A549 (cell line): ENCODE measurements around the gene FBXO47.

Experiments
- CTCF ChIP-seq: fragments of >200 bp; sonication (Bioruptor Twin); formaldehyde crosslinking; IDR thresholded peaks from 3 replicates; pipeline ENCODE4 v1.5.1; 2016
- POLR2A ChIP-seq: IDR thresholded peaks from 2 replicates; pipeline ENCODE4 v1.6.1; 2012; ENCODE audit warnings: mild to moderate bottlenecking, low read length
- ZFP36 ChIP-seq: fragments of 450-650 bp; IDR thresholded peaks from 2 replicates; pipeline ENCODE4 v1.6.1; 2014; ENCODE audit warnings: borderline replicate concordance; ENCODE audit not compliant: partially characterized antibody

DNA sequence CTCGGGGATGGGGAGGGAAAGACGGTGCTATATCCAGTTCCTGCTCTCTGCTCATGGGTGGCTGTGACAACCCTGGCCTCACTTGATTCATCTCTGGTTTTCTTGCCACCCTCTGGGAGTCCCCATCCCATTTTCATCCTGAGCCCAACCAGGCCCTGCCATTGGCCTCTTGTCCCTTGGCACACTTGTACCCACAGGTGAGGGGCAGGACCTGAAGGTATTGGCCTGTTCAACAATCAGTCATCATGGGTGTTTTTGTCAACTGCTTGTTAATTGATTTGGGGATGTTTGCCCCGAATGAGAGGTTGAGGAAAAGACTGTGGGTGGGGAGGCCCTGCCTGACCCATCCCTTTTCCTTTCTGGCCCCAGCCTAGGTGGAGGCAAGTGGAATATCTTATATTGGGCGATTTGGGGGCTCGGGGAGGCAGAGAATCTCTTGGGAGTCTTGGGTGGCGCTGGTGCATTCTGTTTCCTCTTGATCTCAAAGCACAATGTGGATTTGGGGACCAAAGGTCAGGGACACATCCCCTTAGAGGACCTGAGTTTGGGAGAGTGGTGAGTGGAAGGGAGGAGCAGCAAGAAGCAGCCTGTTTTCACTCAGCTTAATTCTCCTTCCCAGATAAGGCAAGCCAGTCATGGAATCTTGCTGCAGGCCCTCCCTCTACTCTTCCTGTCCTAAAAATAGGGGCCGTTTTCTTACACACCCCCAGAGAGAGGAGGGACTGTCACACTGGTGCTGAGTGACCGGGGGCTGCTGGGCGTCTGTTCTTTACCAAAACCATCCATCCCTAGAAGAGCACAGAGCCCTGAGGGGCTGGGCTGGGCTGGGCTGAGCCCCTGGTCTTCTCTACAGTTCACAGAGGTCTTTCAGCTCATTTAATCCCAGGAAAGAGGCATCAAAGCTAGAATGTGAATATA is 46.6 kb downstream of the FBXO47 start:
- TF ChIP-seq ZFP36 (no peak), CTCF (no peak), POLR2A (no peak)
